Liver (tissue), 9 donors: ENCODE results near the gene GRIK1. TPM values are rescaled to one million over a fixed set of nuclear protein-coding genes. Genes with fewer than 3 reads are reported as not detected.

ENCODE experiments used
- DNase-seq: peaks from one replicate; pipeline ENCODE4 v3.0.0-alpha.2; 2017; ENCODE audit warnings: low spot score
- H3K27ac ChIP-seq, 2 donors: one replicate each; pipeline ENCODE4 v1.7.0; 2013; ENCODE audit warnings: inconsistent platforms in 2 of 2, low read length in 2 of 2, control low read depth in 1 of 2, low read depth in 1 of 2, mild to moderate bottlenecking in 1 of 2
- H3K27me3 ChIP-seq, 4 donors: one replicate each; pipeline versions ENCODE4 v1.6.1 to v1.7.0; 2013; ENCODE audit warnings: low read length in 3 of 4, inconsistent platforms in 1 of 4, mild to moderate bottlenecking in 1 of 4, moderate library complexity in 1 of 4; ENCODE audit not compliant: control insufficient read depth in 4 of 4, insufficient read depth in 4 of 4
- H3K36me3 ChIP-seq, 4 donors: one replicate each; pipeline versions ENCODE4 v1.6.1 to v1.7.0; 2013; ENCODE audit warnings: low read length in 3 of 4, mild to moderate bottlenecking in 3 of 4, low read depth in 1 of 4, moderate library complexity in 1 of 4; ENCODE audit not compliant: control insufficient read depth in 4 of 4, insufficient read depth in 3 of 4
- H3K4me1 ChIP-seq, 4 donors: one replicate each; pipeline versions ENCODE4 v1.6.1 to v1.7.0; 2013; ENCODE audit warnings: low read length in 3 of 4, mild to moderate bottlenecking in 3 of 4, moderate library complexity in 1 of 4; ENCODE audit not compliant: control insufficient read depth in 4 of 4, insufficient read depth in 4 of 4
- H3K4me3 ChIP-seq, 3 donors: one replicate each; pipeline versions ENCODE4 v1.6.1 to v1.7.0; 2013; ENCODE audit warnings: low read length in 3 of 3, control low read depth in 1 of 3, low read depth in 1 of 3, mild to moderate bottlenecking in 1 of 3
- H3K9ac ChIP-seq, 2 donors: one replicate each; pipeline ENCODE4 v1.7.0; 2013; ENCODE audit warnings: low read length in 2 of 2, mild to moderate bottlenecking in 2 of 2, moderate library complexity in 2 of 2, control low read depth in 1 of 2, low read depth in 1 of 2
- H3K9me3 ChIP-seq, 4 donors: one replicate each; pipeline versions ENCODE4 v1.6.1 to v1.7.0; 2013; ENCODE audit warnings: low read length in 3 of 4; ENCODE audit not compliant: control insufficient read depth in 4 of 4
- EGR1 ChIP-seq, 2 donors: IDR thresholded peaks; 2 replicates each; pipeline ENCODE4 v1.6.1; 2016 to 2018; ENCODE audit warnings: antibody characterized with exemption in 2 of 2, low read depth in 2 of 2
- FOXA1 ChIP-seq: IDR thresholded peaks from 2 replicates; pipeline ENCODE4 v1.6.1; 2016; ENCODE audit warnings: antibody characterized with exemption
- GABPA ChIP-seq, 2 donors: IDR thresholded peaks in 1 of 2; conservative IDR thresholded peaks in 1 of 2; 2 replicates each; pipeline ENCODE4 v1.6.1; 2016; ENCODE audit warnings: antibody characterized with exemption in 2 of 2, mild to moderate bottlenecking in 1 of 2, moderate library complexity in 1 of 2
- HNF4A ChIP-seq, 2 donors: conservative IDR thresholded peaks; 2 replicates each; pipeline ENCODE4 v1.6.1; 2016; ENCODE audit warnings: antibody characterized with exemption in 2 of 2, mild to moderate bottlenecking in 2 of 2
- MAX ChIP-seq: IDR thresholded peaks from 2 replicates; pipeline ENCODE4 v1.6.1; 2016; ENCODE audit warnings: antibody characterized with exemption
- NR2F2 ChIP-seq: IDR thresholded peaks from 2 replicates; pipeline ENCODE4 v1.6.1; 2016; ENCODE audit warnings: antibody characterized with exemption
- REST ChIP-seq: IDR thresholded peaks from 2 replicates; pipeline ENCODE4 v1.6.1; 2016; ENCODE audit warnings: antibody characterized with exemption, mild to moderate bottlenecking
- RXRA ChIP-seq, 2 donors: IDR thresholded peaks; 2 replicates each; pipeline ENCODE4 v1.6.1; 2017 to 2018; ENCODE audit warnings: antibody characterized with exemption in 2 of 2, mild to moderate bottlenecking in 1 of 2
- SP1 ChIP-seq: IDR thresholded peaks from 2 replicates; pipeline ENCODE4 v1.6.1; 2018; ENCODE audit warnings: antibody characterized with exemption, mild to moderate bottlenecking
- YY1 ChIP-seq: IDR thresholded peaks from 2 replicates; pipeline ENCODE4 v1.6.1; 2016; ENCODE audit warnings: antibody characterized with exemption, mild to moderate bottlenecking
- WGBS: extraction: QIAGEN DNeasy Blood & Tissue Kit; methylation state at CpG from one replicate; pipeline ENCODE4 v1.1.7; 2013; 5-methylcytosine and 5-hydroxymethylcytosine counted together
- polyA plus RNA-seq, 2 donors: library from polyadenylated mRNA; stranded (reverse) in 1 of 2; unstranded in 1 of 2; fragments of 200-250 nt in 1 of 2; fragments of >200 nt in 1 of 2; fragmentation: Nextera tagmentation in 1 of 2; extraction: Ambion mirVana in 1 of 2; gene quantifications; one replicate each; pipeline versions ENCODE4 v1.2.1 to v1.2.3, GENCODE V29; 2013 to 2015
- total RNA-seq, 2 donors: library from RNA; depleted of rRNA; stranded (reverse); fragments of >200 nt; gene quantifications; one replicate each; pipeline ENCODE4 v1.2.3, GENCODE V29; 2014
- TF ChIP-seq, protein P1 (sequence below): fragments of 150-350 bp; IDR thresholded peaks from 2 replicates; pipeline ENCODE4 v1.5.1; 2017; ENCODE audit warnings: improper control_type of control experiment, low read depth, low read length; ENCODE audit not compliant: missing input control
- TF ChIP-seq, protein P2 (sequence below): IDR thresholded peaks from 2 replicates; pipeline ENCODE4 v1.6.1; 2016; ENCODE audit warnings: antibody characterized with exemption
- donor health status: healthy.
- donor health status: healthy.
- donor health status: healthy.
- donor health status: healthy.
- donor health status: healthy.

GRIK1 gene
- total and polyA plus RNA-seq, 4 donors: 0.02 to 0.14 (median 0.05) TPM; not detected in 1

GRCh38 chr21:29812947-29813346, 126.8 kb downstream of the GRIK1 start:
- Histone ChIP-seq H3K36me3 (no peaks in the 10 kb centered on the region), H3K4me1 (peaks cover 0 to 7% (median 5%) of the 10 kb centered on the region in 4 donors), H3K4me3 (no peak overlapping the region), H3K9ac (no peak overlapping the region), H3K27me3 (no peaks in the 10 kb centered on the region), H3K27ac (no peak overlapping the region), H3K9me3 (no peaks in the 10 kb centered on the region)
- DNase-seq: no peak
- 71% methylated on average over 3 of the region's 3 CpGs for WGBS
- peak; percentile 15 for TF ChIP-seq FOXA1
- TF ChIP-seq YY1: no peak

GRCh38 chr21:29810871-29811270, 128.9 kb downstream of the GRIK1 start:
- Histone ChIP-seq H3K4me1 (no peaks in the 10 kb centered on the region), H3K4me3 (no peak overlapping the region), H3K36me3 (no peaks in the 10 kb centered on the region), H3K27me3 (no peaks in the 10 kb centered on the region), H3K27ac (no peak overlapping the region), H3K9ac (no peak overlapping the region), H3K9me3 (no peaks in the 10 kb centered on the region)
- no peak for TF ChIP-seq GABPA (IDR thresholded peaks at IDR 0.05 in 1 of 2, conservative IDR thresholded peaks at IDR 0.05 in 1 of 2)
- no peak for TF ChIP-seq RXRA (IDR thresholded peaks at IDR 0.05)
- TF ChIP-seq, protein P1, sequence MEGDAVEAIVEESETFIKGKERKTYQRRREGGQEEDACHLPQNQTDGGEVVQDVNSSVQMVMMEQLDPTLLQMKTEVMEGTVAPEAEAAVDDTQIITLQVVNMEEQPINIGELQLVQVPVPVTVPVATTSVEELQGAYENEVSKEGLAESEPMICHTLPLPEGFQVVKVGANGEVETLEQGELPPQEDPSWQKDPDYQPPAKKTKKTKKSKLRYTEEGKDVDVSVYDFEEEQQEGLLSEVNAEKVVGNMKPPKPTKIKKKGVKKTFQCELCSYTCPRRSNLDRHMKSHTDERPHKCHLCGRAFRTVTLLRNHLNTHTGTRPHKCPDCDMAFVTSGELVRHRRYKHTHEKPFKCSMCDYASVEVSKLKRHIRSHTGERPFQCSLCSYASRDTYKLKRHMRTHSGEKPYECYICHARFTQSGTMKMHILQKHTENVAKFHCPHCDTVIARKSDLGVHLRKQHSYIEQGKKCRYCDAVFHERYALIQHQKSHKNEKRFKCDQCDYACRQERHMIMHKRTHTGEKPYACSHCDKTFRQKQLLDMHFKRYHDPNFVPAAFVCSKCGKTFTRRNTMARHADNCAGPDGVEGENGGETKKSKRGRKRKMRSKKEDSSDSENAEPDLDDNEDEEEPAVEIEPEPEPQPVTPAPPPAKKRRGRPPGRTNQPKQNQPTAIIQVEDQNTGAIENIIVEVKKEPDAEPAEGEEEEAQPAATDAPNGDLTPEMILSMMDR: no peak
- no peak for DNase-seq
- WGBS: 77% methylated on average over 4 of the region's 4 CpGs

DNA sequence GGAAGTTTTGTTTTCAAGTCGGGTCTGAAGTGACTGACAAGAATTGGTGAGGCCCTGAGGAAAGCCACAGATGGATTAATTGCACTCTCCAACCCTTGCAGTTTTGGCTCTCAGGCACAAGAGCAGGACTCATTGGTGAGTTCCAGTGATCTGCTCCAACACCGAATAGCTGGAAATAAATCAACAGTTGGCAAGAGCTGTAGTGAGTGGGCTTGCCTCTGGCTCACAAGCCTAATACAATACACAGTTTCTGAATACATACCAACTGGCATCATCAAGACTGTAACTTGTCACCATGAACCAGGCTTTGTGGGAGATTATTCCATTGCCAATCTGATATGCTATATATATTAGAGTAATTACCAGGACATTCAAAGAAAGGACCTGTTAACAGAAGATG, 131.6 kb downstream of the GRIK1 start:
- Histone ChIP-seq H3K36me3 (no peaks in the 10 kb centered on the region), H3K27ac (no peak overlapping the region), H3K9ac (no peak overlapping the region), H3K4me3 (no peak overlapping the region), H3K9me3 (no peaks in the 10 kb centered on the region), H3K27me3 (no peaks in the 10 kb centered on the region), H3K4me1 (no peaks in the 10 kb centered on the region)
- 70% methylated on average over 2 of the region's 2 CpGs for WGBS
- no peak for DNase-seq
- TF ChIP-seq MAX (no peak), SP1 (no peak), YY1 (no peak), EGR1 (IDR thresholded peaks at IDR 0.05; ENCODE audit: low read depth in 2 of 2) (no peak), NR2F2 (no peak), GABPA (IDR thresholded peaks at IDR 0.05 in 1 of 2, conservative IDR thresholded peaks at IDR 0.05 in 1 of 2) (no peak), HNF4A (conservative IDR thresholded peaks at IDR 0.05) (no peak), REST (no peak)
- TF ChIP-seq, protein P2, sequence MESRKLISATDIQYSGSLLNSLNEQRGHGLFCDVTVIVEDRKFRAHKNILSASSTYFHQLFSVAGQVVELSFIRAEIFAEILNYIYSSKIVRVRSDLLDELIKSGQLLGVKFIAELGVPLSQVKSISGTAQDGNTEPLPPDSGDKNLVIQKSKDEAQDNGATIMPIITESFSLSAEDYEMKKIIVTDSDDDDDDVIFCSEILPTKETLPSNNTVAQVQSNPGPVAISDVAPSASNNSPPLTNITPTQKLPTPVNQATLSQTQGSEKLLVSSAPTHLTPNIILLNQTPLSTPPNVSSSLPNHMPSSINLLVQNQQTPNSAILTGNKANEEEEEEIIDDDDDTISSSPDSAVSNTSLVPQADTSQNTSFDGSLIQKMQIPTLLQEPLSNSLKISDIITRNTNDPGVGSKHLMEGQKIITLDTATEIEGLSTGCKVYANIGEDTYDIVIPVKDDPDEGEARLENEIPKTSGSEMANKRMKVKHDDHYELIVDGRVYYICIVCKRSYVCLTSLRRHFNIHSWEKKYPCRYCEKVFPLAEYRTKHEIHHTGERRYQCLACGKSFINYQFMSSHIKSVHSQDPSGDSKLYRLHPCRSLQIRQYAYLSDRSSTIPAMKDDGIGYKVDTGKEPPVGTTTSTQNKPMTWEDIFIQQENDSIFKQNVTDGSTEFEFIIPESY: no peak
